NCI-H2107 (cell line): ENCODE results near the gene ANKRD52.
"Not testable (repeated sequence)": the region's sequence is repeated elsewhere in the genome, so short reads cannot be mapped to it uniquely, and the experiment has no call there.

Experiments used
- DNase-seq: peaks from one replicate; lab custom pipeline; 2025; lab: John Stamatoyannopoulos, UW

The ANKRD52 gene

DNA sequence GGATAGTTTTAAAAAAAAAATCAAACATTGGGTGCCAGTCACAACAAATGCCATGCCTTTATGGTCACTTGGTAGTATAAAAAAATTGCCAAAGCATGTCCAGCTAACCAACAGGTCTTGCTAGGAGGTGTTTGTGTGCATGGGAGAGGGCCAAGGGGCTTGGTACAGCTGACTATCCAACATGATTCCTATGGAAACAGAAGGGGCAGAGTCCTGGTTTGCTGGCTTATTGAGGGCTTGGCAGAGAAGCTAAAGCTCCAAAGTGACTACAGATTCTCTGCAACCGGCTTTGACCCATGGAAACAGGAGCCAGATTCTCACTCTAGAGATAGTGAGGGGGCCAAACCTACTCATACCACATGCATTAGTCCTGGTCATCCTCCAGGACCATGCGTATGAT is 14.3 kb upstream of the ANKRD52 start:
- DNase-seq: not testable (repeated sequence)

GRCh38 chr12:56271031-56271430 is 12.8 kb upstream of the ANKRD52 start:
- no peak for DNase-seq

DNA sequence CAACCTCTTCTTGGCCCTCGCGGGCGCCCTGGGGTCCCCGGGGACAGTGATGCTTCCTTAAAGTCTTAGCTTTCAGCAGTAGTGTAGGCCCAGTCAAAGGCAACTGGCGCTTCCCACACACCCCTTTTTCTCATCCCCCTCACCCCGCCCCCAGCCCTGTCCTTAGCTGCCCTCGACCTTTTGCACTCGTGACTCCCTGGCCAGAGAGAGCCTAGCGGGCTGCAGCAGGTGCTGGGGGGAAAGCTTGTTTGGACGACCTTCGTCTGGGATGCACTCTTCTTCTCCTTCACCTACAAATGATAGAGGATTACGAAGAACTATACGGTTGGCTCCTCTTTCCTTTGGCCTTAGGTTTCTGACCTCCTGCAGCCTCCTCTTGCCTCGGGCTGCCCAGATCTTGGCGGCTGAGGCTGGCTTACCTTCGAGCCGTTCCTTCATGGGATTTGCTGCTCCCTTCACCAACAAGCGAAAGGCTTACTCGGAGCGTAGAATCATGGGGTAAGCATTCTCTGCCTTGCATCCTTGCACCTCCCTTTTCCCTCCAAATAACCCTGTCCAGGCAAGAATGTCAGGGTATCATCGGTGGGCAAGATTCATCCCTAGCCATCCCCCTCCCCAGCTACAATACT is 9.4 kb upstream of the ANKRD52 start:
- no peak for DNase-seq

GRCh38 chr12:56266693-56267442 is 8.7 kb upstream of the ANKRD52 start, which contains the start of gene COQ10A:
Gene COQ10A, plus strand, starts transcription at chr12:56266942. Its CDS starts 177 bp downstream, at chr12:56267119.
- DNase-seq: peak; percentile 88

- not testable (repeated sequence) for DNase-seq
Measured at GRCh38 chr12:56266068-56266692, 8.0 kb upstream of the ANKRD52 start.

GRCh38 chr12:56262955-56263354 is 4.8 kb upstream of the ANKRD52 start:
- not testable (repeated sequence) for DNase-seq

DNA sequence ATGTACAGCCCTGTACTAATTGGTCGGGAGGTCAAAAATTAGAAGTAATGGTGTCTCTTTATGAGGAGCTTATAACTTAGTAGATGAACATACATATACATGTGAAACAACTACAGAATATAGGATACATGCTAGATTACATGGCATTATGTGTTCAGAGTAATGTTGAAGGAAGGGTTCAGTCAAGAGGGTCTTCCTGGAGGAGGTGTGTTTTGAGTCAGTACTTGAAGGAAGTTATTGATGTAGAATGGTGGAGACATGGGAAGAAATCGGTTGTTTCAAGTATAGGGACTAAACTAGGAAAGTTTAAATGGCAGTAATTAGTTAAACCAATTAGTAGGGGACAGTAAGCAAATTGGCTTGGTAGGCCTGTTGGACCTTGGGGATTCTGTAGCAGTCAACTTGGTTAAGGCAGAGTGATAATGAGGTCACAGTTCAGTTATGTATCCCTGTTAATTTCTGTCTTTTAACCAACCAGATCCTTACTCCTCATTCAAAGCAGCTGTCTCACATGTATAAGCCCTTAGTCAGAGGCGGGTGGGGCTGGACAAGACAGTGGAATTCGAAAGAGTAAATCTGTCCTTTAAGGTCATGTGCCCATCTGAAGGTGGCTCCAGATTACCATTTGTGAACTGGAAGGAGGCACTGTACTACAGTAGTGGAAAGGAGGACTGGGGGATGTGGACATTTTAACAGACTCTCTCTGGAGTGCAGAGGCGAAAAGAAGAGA is 3.5 kb upstream of the ANKRD52 start:
- no peak for DNase-seq

- DNase-seq: no peak
Measured at GRCh38 chr12:56260921-56261320, 2.7 kb upstream of the ANKRD52 start.

DNA sequence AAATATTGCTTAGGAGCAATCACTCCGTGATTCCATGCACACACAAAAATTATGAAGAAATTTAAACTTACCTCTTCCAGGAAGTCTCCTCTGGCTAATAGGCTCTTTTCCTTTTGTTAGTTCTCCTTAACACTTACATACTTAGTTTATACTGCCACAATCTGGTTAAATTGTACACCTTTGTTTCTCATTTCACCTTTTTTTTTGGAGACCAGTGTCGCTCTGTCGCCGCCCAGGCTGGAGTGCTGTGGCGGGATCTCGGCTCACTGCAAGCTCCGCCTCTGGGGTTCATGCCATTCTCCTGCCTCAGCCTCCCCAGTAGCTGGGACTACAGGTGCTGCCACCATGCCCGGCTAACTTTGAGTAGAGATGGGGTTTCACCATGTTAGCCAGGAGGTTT is 2.2 kb upstream of the ANKRD52 start:
- DNase-seq: no peak

DNA sequence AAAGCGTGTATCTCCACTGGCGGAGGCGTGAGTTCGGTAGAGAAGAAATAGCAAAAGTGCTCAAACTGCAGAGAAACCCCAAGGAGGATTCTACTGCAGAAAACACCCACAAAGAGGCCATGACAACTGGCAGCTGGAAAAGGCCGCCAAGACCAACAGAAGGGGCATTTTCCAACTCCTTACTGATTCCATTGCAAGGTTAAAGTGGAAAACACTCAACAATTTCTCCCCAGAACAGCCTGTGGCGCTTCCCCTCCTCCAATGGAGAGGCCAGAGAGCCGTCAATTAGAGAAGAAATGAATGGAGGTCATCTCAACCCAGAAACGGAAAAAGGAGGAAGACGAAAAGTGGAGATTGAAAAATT is 618 bp upstream of the ANKRD52 start:
- no peak for DNase-seq

DNA sequence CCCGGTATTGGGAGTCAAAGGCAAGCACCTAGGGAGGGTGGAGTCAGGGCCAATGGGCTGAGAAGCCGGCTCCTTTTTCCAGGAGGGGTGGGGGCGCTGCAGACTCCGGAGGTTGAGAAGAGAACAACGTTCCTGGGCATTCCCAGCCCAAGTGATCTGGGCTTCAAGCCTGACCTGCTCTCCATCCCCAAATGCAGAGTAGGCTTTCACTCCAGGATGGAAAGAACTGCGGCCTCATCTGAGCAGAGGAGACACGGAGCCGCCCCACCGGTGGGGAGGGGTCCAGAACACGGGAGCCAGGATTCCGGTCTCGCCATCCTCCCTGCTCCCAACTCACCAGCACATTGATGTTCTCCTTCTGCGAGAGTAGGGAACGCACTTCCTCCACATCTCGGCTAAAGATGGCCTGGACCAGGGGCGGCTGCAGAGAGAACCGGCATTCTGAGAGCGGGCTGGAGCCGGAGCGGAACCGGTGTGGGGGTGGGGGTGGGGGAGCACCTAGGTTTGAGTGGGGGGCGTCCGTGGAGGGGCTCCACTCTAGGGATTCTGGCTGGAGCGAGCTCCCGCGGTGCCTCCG is 605 bp downstream of the ANKRD52 start:
- peak; percentile 36 for DNase-seq

GRCh38 chr12:56257071-56257470 is 1.1 kb downstream of the ANKRD52 start:
- DNase-seq: no peak

DNA sequence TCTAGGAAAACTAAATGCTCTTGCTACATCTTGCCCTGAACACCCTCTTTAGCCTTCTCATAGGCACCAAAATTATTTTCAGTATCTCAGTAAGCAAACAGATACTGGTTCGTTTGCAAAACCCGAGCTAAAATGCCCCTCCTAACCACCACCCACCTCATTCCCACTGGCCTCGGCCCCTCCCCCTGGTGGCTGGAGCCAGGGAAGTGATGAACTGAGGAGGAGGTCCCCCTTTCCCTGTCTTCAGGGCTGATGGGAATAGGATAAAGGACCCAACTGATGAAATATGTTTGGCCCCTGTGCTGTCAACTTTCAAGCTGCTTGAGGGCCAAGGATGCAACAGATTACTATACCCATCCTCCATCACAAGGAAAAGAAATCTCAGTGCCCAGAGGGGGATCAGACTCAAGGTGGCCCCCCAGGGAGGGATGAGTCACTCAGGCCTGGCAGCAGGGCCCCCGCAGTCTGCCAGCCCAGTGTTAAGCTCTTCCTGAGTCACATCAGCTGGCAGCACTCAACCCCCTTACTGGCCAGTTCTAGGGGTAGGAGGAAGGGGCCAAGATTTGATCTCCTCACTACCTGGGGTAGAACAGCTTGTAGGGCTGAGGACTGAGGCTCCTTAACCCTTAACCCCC is 1.7 kb downstream of the ANKRD52 start:
- DNase-seq: no peak

- no peak for DNase-seq
Measured at GRCh38 chr12:56255671-56256070, 2.5 kb downstream of the ANKRD52 start.

GRCh38 chr12:56253091-56253490 is 5.1 kb downstream of the ANKRD52 start:
- no peak for DNase-seq

DNA sequence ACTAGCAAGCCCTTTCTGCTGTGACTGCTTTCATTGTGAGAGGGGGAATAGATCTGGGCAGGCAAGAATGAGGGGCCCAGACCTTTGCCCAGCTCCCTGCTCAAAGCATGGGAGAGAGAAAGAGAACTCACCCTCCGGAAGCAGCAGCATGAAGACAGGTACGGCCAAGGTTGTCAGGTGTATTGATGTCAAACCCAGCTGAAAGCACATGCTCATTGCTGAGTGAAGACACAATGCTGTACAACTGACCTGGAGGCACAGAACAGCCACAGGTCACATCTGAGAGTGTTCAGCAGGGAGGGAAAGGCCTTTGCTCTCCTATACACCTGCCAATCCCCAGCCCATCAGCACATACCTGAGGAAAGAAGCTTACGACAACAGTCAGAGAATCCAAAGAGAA is 5.5 kb downstream of the ANKRD52 start:
- DNase-seq: no peak

- DNase-seq: no peak
Measured at GRCh38 chr12:56248711-56249110, 9.5 kb downstream of the ANKRD52 start.

- DNase-seq: no peak
Measured at GRCh38 chr12:56247923-56248322, 10.3 kb downstream of the ANKRD52 start.

DNA sequence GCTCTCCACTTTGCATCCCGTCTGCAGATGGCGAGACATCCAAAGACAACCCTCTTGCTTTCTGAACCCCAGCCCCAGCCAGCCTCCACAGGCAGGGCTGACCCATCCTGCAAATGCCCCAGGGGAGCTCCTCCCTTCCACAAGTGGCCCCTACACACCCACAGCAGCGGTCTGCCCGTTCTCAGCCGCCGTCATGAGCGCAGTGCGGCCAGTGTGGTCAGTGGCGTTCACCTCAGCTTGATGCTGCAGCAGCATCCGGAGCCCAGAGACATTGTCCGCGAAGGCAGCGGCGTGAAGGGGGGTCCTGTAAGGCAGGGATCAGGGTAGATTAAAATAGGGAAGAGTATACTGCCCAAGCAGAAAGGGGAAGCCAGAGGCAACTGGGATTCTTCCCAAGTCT is 13.7 kb downstream of the ANKRD52 start:
- DNase-seq: no peak

DNA sequence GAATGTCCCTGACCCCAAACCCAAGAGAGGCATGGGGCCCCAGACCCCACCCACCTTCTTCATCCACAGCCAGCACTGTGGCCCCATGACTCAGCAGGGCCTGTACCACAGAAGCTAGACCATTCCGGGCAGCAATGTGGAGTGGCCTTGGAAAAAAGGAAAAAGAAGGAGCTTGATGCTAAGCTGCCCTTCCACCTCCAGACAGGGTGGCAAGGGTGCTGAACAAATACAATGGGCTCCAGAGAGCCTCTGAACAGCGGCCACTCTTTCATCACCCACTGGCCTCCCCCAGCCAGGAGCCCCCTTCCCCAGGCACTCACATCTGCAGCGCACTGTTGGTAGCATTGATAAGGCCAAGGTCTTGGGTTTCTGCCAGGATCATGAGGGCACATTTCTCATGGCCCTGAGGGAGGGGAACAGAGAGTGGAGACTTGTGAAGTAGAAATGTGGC is 14.4 kb downstream of the ANKRD52 start:
- DNase-seq: no peak

GRCh38 chr12:56242986-56243385 is 15.2 kb downstream of the ANKRD52 start:
- no peak for DNase-seq
